Measurements from ENCODE around the gene LRRK1. TPM values are rescaled to one million over a fixed set of nuclear protein-coding genes. Genes with fewer than 3 reads are reported as not detected.

LRRK1 gene
- total and polyA plus RNA-seq, 9 donors = 6.5 to 27.3 (median 17.5) TPM

- H3K27me3 ChIP-seq = no peaks in the 10 kb centered on the region
- H3K4me3 ChIP-seq = no peak overlapping the region
- no peak overlapping the region for H3K27ac ChIP-seq
- 95 to 98% (median 97%) methylated on average over 5 of the region's 5 CpGs for WGBS, 3 donors
- H3K9me3 ChIP-seq = no peaks in the 10 kb centered on the region
- no peak for DNase-seq
- TF ChIP-seq EP300 (IDR thresholded peaks at IDR 0.05) = no peak
- TF ChIP-seq CTCF (IDR thresholded peaks at IDR 0.05) = no peak
- TF ChIP-seq POLR2A (IDR thresholded peaks at IDR 0.05) = no peak
- intact Hi-C loops (cut with DNase I) = no loop called here
- H3K4me1 ChIP-seq (ENCODE audit: insufficient read depth) = peaks cover 5% of the 10 kb centered on the region
- H3K36me3 ChIP-seq = no peaks in the 10 kb centered on the region
Observed at GRCh38 chr15:101020451-101020850, 101.3 kb downstream of the LRRK1 start.

GRCh38 chr15:101020945-101021344 lies 101.8 kb downstream of the LRRK1 start:
- no peaks in the 10 kb centered on the region for H3K36me3 ChIP-seq
- peaks cover 5% of the 10 kb centered on the region for H3K4me1 ChIP-seq (ENCODE audit: insufficient read depth)
- intact Hi-C loops (cut with DNase I) = loop anchor here in 1 of 4 donors (1.0 kb wide), 1 partner anchor 57 kb away; no protein-coding TSS in a partner anchor
- 85 to 87% (median 87%) methylated on average over 10 of the region's 10 CpGs for WGBS, 3 donors
- no peak overlapping the region for H3K4me3 ChIP-seq
- TF ChIP-seq POLR2A (IDR thresholded peaks at IDR 0.05) = no peak
- TF ChIP-seq EP300 (IDR thresholded peaks at IDR 0.05) = no peak
- TF ChIP-seq CTCF (IDR thresholded peaks at IDR 0.05) = no peak
- H3K27ac ChIP-seq = no peak overlapping the region
- H3K9me3 ChIP-seq = no peaks in the 10 kb centered on the region
- no peaks in the 10 kb centered on the region for H3K27me3 ChIP-seq
- no peak for DNase-seq

GRCh38 chr15:101022306-101022705 lies 103.1 kb downstream of the LRRK1 start:
- DNase-seq = no peak
- Histone ChIP-seq H3K27ac (no peak overlapping the region), H3K9me3 (no peaks in the 10 kb centered on the region), H3K4me3 (no peak overlapping the region), H3K27me3 (no peaks in the 10 kb centered on the region), H3K36me3 (no peaks in the 10 kb centered on the region), H3K4me1 (ENCODE audit: insufficient read depth) (peaks cover 15% of the 10 kb centered on the region)
- WGBS, 3 donors = 60 to 75% (median 69%) methylated on average over 11 of the region's 11 CpGs
- intact Hi-C loops (cut with DNase I) = no loop called here
- no peak for TF ChIP-seq CTCF (IDR thresholded peaks at IDR 0.05)
- no peak for TF ChIP-seq EP300 (IDR thresholded peaks at IDR 0.05)
- TF ChIP-seq POLR2A (IDR thresholded peaks at IDR 0.05) = no peak

GRCh38 chr15:101022876-101023275 lies 103.7 kb downstream of the LRRK1 start:
- H3K9me3 ChIP-seq = no peaks in the 10 kb centered on the region
- H3K4me1 ChIP-seq (ENCODE audit: insufficient read depth) = peaks cover 18% of the 10 kb centered on the region
- peak overlapping the region in 1 of 2 donors; percentile 55 for H3K27ac ChIP-seq
- no peak for TF ChIP-seq CTCF (IDR thresholded peaks at IDR 0.05)
- TF ChIP-seq POLR2A (IDR thresholded peaks at IDR 0.05) = no peak
- no peak for TF ChIP-seq EP300 (IDR thresholded peaks at IDR 0.05)
- H3K36me3 ChIP-seq = no peaks in the 10 kb centered on the region
- H3K27me3 ChIP-seq = no peaks in the 10 kb centered on the region
- no peak overlapping the region for H3K4me3 ChIP-seq
- no peak for DNase-seq
- WGBS, 3 donors = 75 to 82% (median 77%) methylated on average over 3 of the region's 3 CpGs
- intact Hi-C loops (cut with DNase I) = no loop called here

All from ovary (tissue), 9 donors.